Measurements from ENCODE around the gene PDCD1.

- TF ChIP-seq EZH2 (IDR thresholded peaks at IDR 0.05; ENCODE audit: low read length) (no peak), CTCF (optimal IDR thresholded peaks at IDR 0.05 in 1 of 3, IDR thresholded peaks at IDR 0.05 in 1 of 3, conservative IDR thresholded peaks at IDR 0.05 in 1 of 3; ENCODE audit: extremely low read depth in 1 of 3, insufficient read depth in 2 of 3, low read length in 3 of 3) (no peak)
These were observed 4.1 kb downstream of the PDCD1 start for GRCh38 chr2:241854342-241855244.

All from keratinocyte (primary cell).